Subcutaneous abdominal adipose tissue (tissue), 5 donors: Measurements from ENCODE around the gene KLHL40.

Source experiments
- H3K27ac ChIP-seq: one replicate; pipeline ENCODE4 v1.7.0; 2013; ENCODE audit warnings: low read depth, mild to moderate bottlenecking, inconsistent platforms, low read length, moderate library complexity
- H3K27me3 ChIP-seq, 5 donors: one replicate each; pipeline ENCODE4 v1.7.0; 2013; ENCODE audit warnings: low read length in 5 of 5, inconsistent platforms in 1 of 5; ENCODE audit not compliant: control insufficient read depth in 5 of 5, insufficient read depth in 4 of 5
- H3K36me3 ChIP-seq, 5 donors: one replicate each; pipeline ENCODE4 v1.7.0; 2013; ENCODE audit warnings: low read length in 5 of 5; ENCODE audit not compliant: control insufficient read depth in 5 of 5, insufficient read depth in 5 of 5
- H3K4me1 ChIP-seq, 5 donors: one replicate each; pipeline ENCODE4 v1.7.0; 2013; ENCODE audit warnings: low read length in 5 of 5, mild to moderate bottlenecking in 3 of 5, moderate library complexity in 1 of 5; ENCODE audit not compliant: control insufficient read depth in 5 of 5, insufficient read depth in 5 of 5
- H3K4me3 ChIP-seq, 5 donors: one replicate each; pipeline ENCODE4 v1.7.0; 2013; ENCODE audit warnings: low read length in 5 of 5, low read depth in 1 of 5
- H3K9ac ChIP-seq, 5 donors: one replicate each; pipeline ENCODE4 v1.7.0; 2013; ENCODE audit warnings: low read length in 5 of 5, mild to moderate bottlenecking in 4 of 5, moderate library complexity in 3 of 5
- H3K9me3 ChIP-seq, 5 donors: one replicate each; pipeline ENCODE4 v1.7.0; 2013; ENCODE audit warnings: low read length in 5 of 5; ENCODE audit not compliant: control insufficient read depth in 5 of 5
- donor health status: healthy.
- donor health status: healthy.
- donor health status: healthy.
- donor health status: healthy.
- donor health status: healthy.

KLHL40 gene

GRCh38 chr3:42708611-42709151 lies 23.3 kb downstream of the KLHL40 start:
- Histone ChIP-seq H3K27me3 (peaks cover 0 to 4% (median 0%) of the 10 kb centered on the region in 5 donors), H3K4me3 (no peak overlapping the region), H3K9me3 (no peaks in the 10 kb centered on the region), H3K27ac (no peak overlapping the region), H3K4me1 (no peaks in the 10 kb centered on the region), H3K9ac (no peak overlapping the region), H3K36me3 (no peaks in the 10 kb centered on the region)

- Histone ChIP-seq H3K27ac (no peak overlapping the region), H3K9me3 (no peaks in the 10 kb centered on the region), H3K4me3 (no peak overlapping the region), H3K27me3 (peaks cover 0 to 4% (median 0%) of the 10 kb centered on the region in 5 donors), H3K9ac (no peak overlapping the region), H3K4me1 (no peaks in the 10 kb centered on the region), H3K36me3 (no peaks in the 10 kb centered on the region)
These were observed 24.3 kb downstream of the KLHL40 start for GRCh38 chr3:42709621-42710020.

- H3K36me3 ChIP-seq: no peaks in the 10 kb centered on the region
- no peaks in the 10 kb centered on the region for H3K4me1 ChIP-seq
- H3K9me3 ChIP-seq: no peaks in the 10 kb centered on the region
- no peak overlapping the region for H3K27ac ChIP-seq
- peaks cover 0 to 4% (median 0%) of the 10 kb centered on the region in 5 donors for H3K27me3 ChIP-seq
- H3K4me3 ChIP-seq: no peak overlapping the region
- no peak overlapping the region for H3K9ac ChIP-seq
These were observed 25.1 kb downstream of the KLHL40 start for GRCh38 chr3:42710323-42711021.

- Histone ChIP-seq H3K4me3 (no peak overlapping the region), H3K27me3 (peaks cover 0 to 4% (median 0%) of the 10 kb centered on the region in 5 donors), H3K36me3 (no peaks in the 10 kb centered on the region), H3K4me1 (no peaks in the 10 kb centered on the region), H3K27ac (no peak overlapping the region), H3K9ac (no peak overlapping the region), H3K9me3 (no peaks in the 10 kb centered on the region)
These were observed 26.4 kb downstream of the KLHL40 start for GRCh38 chr3:42711491-42712343.

- no peak overlapping the region for H3K9ac ChIP-seq
These were observed 27.0 kb downstream of the KLHL40 start for GRCh38 chr3:42712344-42712648.

GRCh38 chr3:42712688-42713372 lies 27.5 kb downstream of the KLHL40 start:
- H3K27ac ChIP-seq: no peak overlapping the region
- H3K36me3 ChIP-seq: no peaks in the 10 kb centered on the region
- H3K9ac ChIP-seq: no peak overlapping the region

More at GRCh38 chr3:42712344-42712648, 27.0 kb downstream of the KLHL40 start:
- no peaks in the 10 kb centered on the region for H3K36me3 ChIP-seq
- H3K4me1 ChIP-seq: no peaks in the 10 kb centered on the region
- H3K27ac ChIP-seq: no peak overlapping the region
- no peaks in the 10 kb centered on the region for H3K9me3 ChIP-seq
- peaks cover 0 to 4% (median 0%) of the 10 kb centered on the region in 5 donors for H3K27me3 ChIP-seq
- H3K4me3 ChIP-seq: no peak overlapping the region

GRCh38 chr3:42713747-42714146 lies 28.4 kb downstream of the KLHL40 start:
- no peaks in the 10 kb centered on the region for H3K4me1 ChIP-seq
- no peak overlapping the region for H3K9ac ChIP-seq
- H3K27ac ChIP-seq: no peak overlapping the region
- H3K9me3 ChIP-seq: no peaks in the 10 kb centered on the region
- peaks cover 0 to 4% (median 0%) of the 10 kb centered on the region in 5 donors for H3K27me3 ChIP-seq
- H3K36me3 ChIP-seq: no peaks in the 10 kb centered on the region
- no peak overlapping the region for H3K4me3 ChIP-seq

More at GRCh38 chr3:42712688-42713372, 27.5 kb downstream of the KLHL40 start:
- Histone ChIP-seq H3K9me3 (no peaks in the 10 kb centered on the region), H3K27me3 (peaks cover 0 to 4% (median 0%) of the 10 kb centered on the region in 5 donors), H3K4me1 (no peaks in the 10 kb centered on the region), H3K4me3 (no peak overlapping the region)

GRCh38 chr3:42714171-42714852 lies 29.0 kb downstream of the KLHL40 start:
- Histone ChIP-seq H3K27ac (no peak overlapping the region), H3K27me3 (peaks cover 0 to 4% (median 0%) of the 10 kb centered on the region in 5 donors), H3K4me1 (no peaks in the 10 kb centered on the region), H3K4me3 (no peak overlapping the region), H3K9me3 (no peaks in the 10 kb centered on the region), H3K36me3 (no peaks in the 10 kb centered on the region), H3K9ac (no peak overlapping the region)

GRCh38 chr3:42717306-42717705 lies 32.0 kb downstream of the KLHL40 start:
- Histone ChIP-seq H3K27ac (no peak overlapping the region), H3K36me3 (no peaks in the 10 kb centered on the region), H3K9ac (no peak overlapping the region), H3K4me3 (no peak overlapping the region), H3K27me3 (no peaks in the 10 kb centered on the region), H3K9me3 (no peaks in the 10 kb centered on the region), H3K4me1 (peaks cover 0 to 10% (median 0%) of the 10 kb centered on the region in 5 donors)
